Calu3 (cell line): ENCODE measurements around the gene GMPR2. TPM values are rescaled to one million over a fixed set of nuclear protein-coding genes. Genes with fewer than 3 reads are reported as not detected.

Experiments
- BruUV-seq: library from RNA; stranded (reverse); fragments of 400-500 nt; replicated peaks from 2 replicates; lab custom pipeline; 2021; lab: Mats Ljungman, UMichigan
- CTCF ChIA-PET: fragments of 300-600 bp; sonication (Branson Sonifier 250); formaldehyde crosslinking; loops from one replicate; lab custom pipeline; 2022; ENCODE audit warnings: antibody characterized with exemption; lab: Charles Lee
- DNase-seq: peaks from one replicate; pipeline ENCODE4 v3.0.0; 2022
- H3K27ac Mint-ChIP-seq: one replicate; pipeline ENCODE4 v1.8.0; 2022; ENCODE audit warnings: mixed read lengths; ENCODE audit not compliant: unreplicated experiment
- H3K27me3 Mint-ChIP-seq: one replicate; pipeline ENCODE4 v1.8.0; 2022; ENCODE audit warnings: mixed read lengths; ENCODE audit not compliant: unreplicated experiment
- H3K36me3 Mint-ChIP-seq: one replicate; pipeline ENCODE4 v1.8.0; 2022; ENCODE audit warnings: mild to moderate bottlenecking, moderate library complexity, mixed read lengths; ENCODE audit not compliant: insufficient read depth, unreplicated experiment
- H3K4me1 Mint-ChIP-seq: one replicate; pipeline ENCODE4 v1.8.0; 2022; ENCODE audit warnings: mild to moderate bottlenecking, low read depth, mixed read lengths; ENCODE audit not compliant: unreplicated experiment
- H3K4me3 Mint-ChIP-seq: one replicate; pipeline ENCODE4 v1.8.0; 2022; ENCODE audit warnings: mild to moderate bottlenecking, low read depth, moderate library complexity, mixed read lengths; ENCODE audit not compliant: unreplicated experiment
- H3K9me3 Mint-ChIP-seq: one replicate; pipeline ENCODE4 v1.8.0; 2022; ENCODE audit warnings: low read depth, mixed read lengths; ENCODE audit not compliant: unreplicated experiment
- CTCF ChIP-seq: fragments of 200-600 bp; IDR thresholded peaks from one replicate; pipeline ENCODE4 v1.8.0; 2022; ENCODE audit warnings: antibody characterized with exemption; ENCODE audit not compliant: unreplicated experiment
- intact Hi-C: fragments of 100-400 bp; cut with micrococcal nuclease; formaldehyde crosslinking; loops from one replicate; pipeline ENCODE4 v1.10.0; 2022; ENCODE audit not compliant: unreplicated experiment
- total RNA-seq: library from RNA; stranded (reverse); gene quantifications from 2 replicates; pipeline ENCODE4 v1.2.3, GENCODE V29; 2022

GMPR2 gene
- total RNA-seq, 1 experiment from 2014 or later, result 63.4 TPM

- peaks cover 77% of the 10 kb centered on the region for H3K36me3 Mint-ChIP-seq
- H3K27me3 Mint-ChIP-seq, result no peaks in the 10 kb centered on the region
- H3K4me3 Mint-ChIP-seq, result no peak overlapping the region
- H3K9me3 Mint-ChIP-seq, result no peaks in the 10 kb centered on the region
- TF ChIP-seq CTCF, result no peak
- no peak for DNase-seq
- CTCF ChIA-PET, result no interaction called here
- BruUV-seq, result no TSS peak
- intact Hi-C loops, result no loop called here
- peak overlapping the region; percentile 7 for H3K27ac Mint-ChIP-seq
- peaks cover 12% of the 10 kb centered on the region for H3K4me1 Mint-ChIP-seq
These were observed 21.4 kb upstream of the GMPR2 start for GRCh38 chr14:24211311-24211710.

GRCh38 chr14:24212924-24213865, 19.5 kb upstream of the GMPR2 start, which contains the start of gene CHMP4A:
Gene CHMP4A (minus strand): TSS chr14:24213488. CDS start chr14:24213439, 49 bp downstream.
- Mint-ChIP-seq H3K4me1 (peaks cover 12% of the 10 kb centered on the region), H3K27me3 (no peaks in the 10 kb centered on the region), H3K27ac (peak within 1 kb of the TSS; percentile 90), H3K9me3 (no peaks in the 10 kb centered on the region), H3K4me3 (peak within 1 kb of the TSS; percentile 86), H3K36me3 (peaks cover 68% of the 10 kb centered on the region)
- intact Hi-C loops, result no loop called here
- no peak for TF ChIP-seq CTCF
- CTCF ChIA-PET, result interaction anchor here (0.6 to 1.3 kb wide), 4 partner anchors 17 to 794 kb away, joined by 3 read pairs; partner anchors contain the start of genes TINF2 and TM9SF1
- peak; percentile 96 for DNase-seq
- BruUV-seq, result no TSS peak

GRCh38 chr14:24213866-24214662, 18.7 kb upstream of the GMPR2 start:
- intact Hi-C loops, result no loop called here
- peak overlapping the region; percentile 90 for H3K27ac Mint-ChIP-seq
- CTCF ChIA-PET, result interaction anchor here (0.6 to 1.3 kb wide), 4 partner anchors 18 to 793 kb away, joined by 3 read pairs; partner anchors contain the start of genes TINF2 and TM9SF1
- no peaks in the 10 kb centered on the region for H3K27me3 Mint-ChIP-seq
- peaks cover 12% of the 10 kb centered on the region for H3K4me1 Mint-ChIP-seq
- H3K9me3 Mint-ChIP-seq, result no peaks in the 10 kb centered on the region
- H3K36me3 Mint-ChIP-seq, result peaks cover 64% of the 10 kb centered on the region
- DNase-seq, result no peak
- peak overlapping the region; percentile 86 for H3K4me3 Mint-ChIP-seq
- BruUV-seq, result TSS peak; percentile 85
- TF ChIP-seq CTCF, result no peak
